ENCODE results near the gene RNF115.
"Not testable (repeated sequence)": the region's sequence is repeated elsewhere in the genome, so short reads cannot be mapped to it uniquely, and the experiment has no call there.

DNA sequence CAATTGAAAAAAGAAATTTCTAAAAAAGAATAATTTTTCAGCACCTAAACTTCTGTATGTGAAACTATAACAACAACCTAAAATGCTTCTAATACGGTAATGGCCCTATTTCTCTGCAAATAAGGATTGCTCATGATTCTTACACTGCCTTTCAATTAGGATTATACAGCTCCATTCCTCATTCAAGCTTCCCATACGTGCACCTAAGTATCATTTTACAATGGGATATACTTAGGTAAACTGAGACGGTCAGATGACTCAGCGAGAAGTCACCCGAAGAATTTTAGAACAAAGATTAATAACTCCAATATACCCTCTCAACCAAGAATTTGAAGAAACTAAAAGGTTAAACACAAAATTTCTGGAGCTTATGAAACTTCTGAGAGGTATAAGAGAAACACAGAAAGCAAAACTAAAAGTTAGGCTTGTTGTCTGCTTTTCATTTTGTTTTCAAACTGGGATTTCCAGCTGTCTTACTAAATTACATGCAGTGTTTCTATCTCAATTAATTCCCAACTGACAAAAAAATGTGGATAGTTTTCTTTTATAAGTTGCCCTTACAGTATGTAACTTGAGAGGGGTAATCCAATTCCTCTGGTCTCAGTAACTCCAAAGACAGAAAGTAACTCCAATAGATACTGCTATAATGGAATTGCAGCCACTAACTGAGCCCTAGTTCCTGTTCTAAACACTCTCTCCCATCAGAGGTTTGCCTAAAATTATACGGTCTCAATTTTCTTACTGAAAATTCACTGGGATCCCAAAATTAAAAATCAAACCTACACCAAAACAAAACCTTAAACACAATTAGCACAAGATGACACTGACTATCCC lies 10.7 kb downstream of the RNF115 start:
- not testable (repeated sequence) for TF ChIP-seq HDAC2 (IDR thresholded peaks at IDR 0.05; ENCODE audit: borderline replicate concordance in 1 of 2, low read depth in 2 of 2, low read length in 2 of 2); SP2 (IDR thresholded peaks at IDR 0.05; ENCODE audit: low read length); EP300 (IDR thresholded peaks at IDR 0.05; ENCODE audit: borderline replicate concordance in 1 of 2, low read depth in 2 of 2, low read length in 2 of 2); EGR1 (IDR thresholded peaks at IDR 0.05; ENCODE audit: borderline replicate concordance, low read depth, low read length); POLR2AphosphoS5 (IDR thresholded peaks at IDR 0.05; ENCODE audit: low read depth, low read length); SIN3A (conservative IDR thresholded peaks at IDR 0.05 in 1 of 2, IDR thresholded peaks at IDR 0.05 in 1 of 2; ENCODE audit: low read depth in 1 of 2, low read length in 2 of 2); CHD2 (IDR thresholded peaks at IDR 0.05; ENCODE audit: low read length); RXRA (IDR thresholded peaks at IDR 0.05; ENCODE audit: insufficient read depth, low read depth, low read length); TAF1 (IDR thresholded peaks at IDR 0.05; ENCODE audit: low read depth, low read length); BCL11A (IDR thresholded peaks at IDR 0.05; ENCODE audit: low read depth in 2 of 2, low read length in 2 of 2)
- TF ChIP-seq, protein P1, sequence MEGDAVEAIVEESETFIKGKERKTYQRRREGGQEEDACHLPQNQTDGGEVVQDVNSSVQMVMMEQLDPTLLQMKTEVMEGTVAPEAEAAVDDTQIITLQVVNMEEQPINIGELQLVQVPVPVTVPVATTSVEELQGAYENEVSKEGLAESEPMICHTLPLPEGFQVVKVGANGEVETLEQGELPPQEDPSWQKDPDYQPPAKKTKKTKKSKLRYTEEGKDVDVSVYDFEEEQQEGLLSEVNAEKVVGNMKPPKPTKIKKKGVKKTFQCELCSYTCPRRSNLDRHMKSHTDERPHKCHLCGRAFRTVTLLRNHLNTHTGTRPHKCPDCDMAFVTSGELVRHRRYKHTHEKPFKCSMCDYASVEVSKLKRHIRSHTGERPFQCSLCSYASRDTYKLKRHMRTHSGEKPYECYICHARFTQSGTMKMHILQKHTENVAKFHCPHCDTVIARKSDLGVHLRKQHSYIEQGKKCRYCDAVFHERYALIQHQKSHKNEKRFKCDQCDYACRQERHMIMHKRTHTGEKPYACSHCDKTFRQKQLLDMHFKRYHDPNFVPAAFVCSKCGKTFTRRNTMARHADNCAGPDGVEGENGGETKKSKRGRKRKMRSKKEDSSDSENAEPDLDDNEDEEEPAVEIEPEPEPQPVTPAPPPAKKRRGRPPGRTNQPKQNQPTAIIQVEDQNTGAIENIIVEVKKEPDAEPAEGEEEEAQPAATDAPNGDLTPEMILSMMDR (IDR thresholded peaks at IDR 0.05; ENCODE audit: control extremely low read depth in 1 of 3, insufficient read depth in 1 of 3, low read depth in 1 of 3, low read length in 3 of 3) = not testable (repeated sequence)
- TF ChIP-seq, protein P2, sequence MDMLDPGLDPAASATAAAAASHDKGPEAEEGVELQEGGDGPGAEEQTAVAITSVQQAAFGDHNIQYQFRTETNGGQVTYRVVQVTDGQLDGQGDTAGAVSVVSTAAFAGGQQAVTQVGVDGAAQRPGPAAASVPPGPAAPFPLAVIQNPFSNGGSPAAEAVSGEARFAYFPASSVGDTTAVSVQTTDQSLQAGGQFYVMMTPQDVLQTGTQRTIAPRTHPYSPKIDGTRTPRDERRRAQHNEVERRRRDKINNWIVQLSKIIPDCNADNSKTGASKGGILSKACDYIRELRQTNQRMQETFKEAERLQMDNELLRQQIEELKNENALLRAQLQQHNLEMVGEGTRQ (IDR thresholded peaks at IDR 0.05; ENCODE audit: low read length) = not testable (repeated sequence)
- TF ChIP-seq, protein P3, sequence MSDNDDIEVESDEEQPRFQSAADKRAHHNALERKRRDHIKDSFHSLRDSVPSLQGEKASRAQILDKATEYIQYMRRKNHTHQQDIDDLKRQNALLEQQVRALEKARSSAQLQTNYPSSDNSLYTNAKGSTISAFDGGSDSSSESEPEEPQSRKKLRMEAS (IDR thresholded peaks at IDR 0.05) = not testable (repeated sequence)

Data from H1 (cell line).